ENCODE data around the gene PNKP. TPM values are rescaled to one million over a fixed set of nuclear protein-coding genes. Genes with fewer than 3 reads are reported as not detected.
A peak's percentile ranks its signal among the peaks of the same experiment; 100 is the strongest.

The PNKP gene
- total and polyA plus RNA-seq, 9 of the 15 experiments (the other 6 are each of a cell fraction or from before 2014, with no cell fraction given), result 2.8 to 85.4 (median 25.3) TPM

DNA sequence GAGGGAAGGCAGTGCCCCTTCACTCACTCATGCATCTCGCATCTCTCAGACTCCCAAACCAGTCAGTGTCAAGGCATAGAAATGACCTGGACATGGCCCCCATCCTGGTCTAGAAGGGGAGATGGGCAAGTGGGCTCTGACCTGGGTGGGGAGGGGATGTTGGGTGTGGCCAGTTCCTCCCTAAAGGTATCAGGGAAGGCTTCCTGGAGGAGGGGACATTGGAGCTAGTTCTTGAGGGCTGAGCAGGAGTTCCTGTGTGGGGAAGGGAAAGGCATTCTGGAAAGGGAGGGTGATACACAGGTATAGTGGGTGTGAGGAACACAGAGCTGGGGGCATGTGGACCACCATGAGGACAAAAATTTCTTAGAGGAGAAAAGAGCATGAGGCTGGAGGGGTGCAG, 25.3 kb upstream of the PNKP start:
- H3K9ac ChIP-seq (ENCODE audit: insufficient read depth in 1 of 2, low read depth in 2 of 2, low read length in 2 of 2), result no peak overlapping the region
- BruUV-seq (replicated peaks), result no TSS peak
- H3K9me1 ChIP-seq (ENCODE audit: control insufficient read depth, insufficient read depth, low read length), result peaks cover 7% of the 10 kb centered on the region
- no peaks in the 10 kb centered on the region for H3K36me3 ChIP-seq (ENCODE audit: control insufficient read depth, insufficient read depth, low read length)
- H3K4me1 ChIP-seq (replicated peaks in 1 of 2; ENCODE audit: control insufficient read depth in 2 of 2, insufficient read depth in 2 of 2, low read length in 2 of 2), result peaks cover 12 to 59% of the 10 kb centered on the region in 2 experiments
- H3K4me3 ChIP-seq, result no peak overlapping the region
- FAIRE-seq, result no peak
- H3K27ac ChIP-seq (ENCODE audit: extremely low read depth, low read depth, low read length), result no peak overlapping the region
- ChIA-PET CTCF (ENCODE audit: low intra/inter-chr PET ratio) (no interaction called here), POLR2A (interaction anchor here (0.7 to 0.9 kb wide), 2 partner anchors 24 to 36 kb away, joined by 3 read pairs; no protein-coding TSS in a partner anchor)
- DNase-seq (ENCODE audit: extremely low read depth in 1 of 4, low spot score in 3 of 4), result no peak
- no peak for ATAC-seq
- no peak overlapping the region for H2AFZ ChIP-seq (ENCODE audit: low read depth, low read length)
- H3K79me2 ChIP-seq (ENCODE audit: control insufficient read depth, insufficient read depth, low read length), result no peaks in the 10 kb centered on the region
- H3K4me2 ChIP-seq (ENCODE audit: insufficient read depth, low read length), result no peak overlapping the region
- in situ Hi-C loops (cut with MboI) (loop anchor here (5.0 kb wide), 1 partner anchor 90 kb away; no protein-coding TSS in a partner anchor), intact Hi-C loops (cut with micrococcal nuclease) (no loop called here)
- no peaks in the 10 kb centered on the region for H3K9me3 ChIP-seq (replicated peaks; ENCODE audit: control insufficient read depth, insufficient read depth, low read depth, low read length)
- H4K20me1 ChIP-seq (replicated peaks; ENCODE audit: control insufficient read depth, insufficient read depth, low read length), result peaks cover 3% of the 10 kb centered on the region; the same call in 1 of the 2 replicates
- peaks cover 2 to 14% of the 10 kb centered on the region in 2 experiments; a peak in 3 of 5 replicates for H3K27me3 ChIP-seq (ENCODE audit: control insufficient read depth in 2 of 2, insufficient read depth in 2 of 2, low read length in 2 of 2)
- 46% methylated on average over 1 of the region's 1 CpG for WGBS (ENCODE audit: insufficient coverage, low coverage, missing lambda C conversion rate)
- TF ChIP-seq BCOR (IDR thresholded peaks at IDR 0.05) (peak; percentile 83), ZFP36 (IDR thresholded peaks at IDR 0.05; ENCODE audit: low read depth, low read length, partially characterized antibody) (peak; percentile 98), ELF1 (tag; IDR thresholded peaks at IDR 0.05) (no peak), HBP1 (CRISPR knock-in tag; IDR thresholded peaks at IDR 0.05) (no peak), ZNF407 (IDR thresholded peaks at IDR 0.05; ENCODE audit: low read depth) (no peak), NCOA6 (IDR thresholded peaks at IDR 0.05) (no peak), BRF1 (IDR thresholded peaks at IDR 0.05; ENCODE audit: borderline replicate concordance, extremely low read depth, insufficient read length) (no peak)
- TF ChIP-seq, protein P1, sequence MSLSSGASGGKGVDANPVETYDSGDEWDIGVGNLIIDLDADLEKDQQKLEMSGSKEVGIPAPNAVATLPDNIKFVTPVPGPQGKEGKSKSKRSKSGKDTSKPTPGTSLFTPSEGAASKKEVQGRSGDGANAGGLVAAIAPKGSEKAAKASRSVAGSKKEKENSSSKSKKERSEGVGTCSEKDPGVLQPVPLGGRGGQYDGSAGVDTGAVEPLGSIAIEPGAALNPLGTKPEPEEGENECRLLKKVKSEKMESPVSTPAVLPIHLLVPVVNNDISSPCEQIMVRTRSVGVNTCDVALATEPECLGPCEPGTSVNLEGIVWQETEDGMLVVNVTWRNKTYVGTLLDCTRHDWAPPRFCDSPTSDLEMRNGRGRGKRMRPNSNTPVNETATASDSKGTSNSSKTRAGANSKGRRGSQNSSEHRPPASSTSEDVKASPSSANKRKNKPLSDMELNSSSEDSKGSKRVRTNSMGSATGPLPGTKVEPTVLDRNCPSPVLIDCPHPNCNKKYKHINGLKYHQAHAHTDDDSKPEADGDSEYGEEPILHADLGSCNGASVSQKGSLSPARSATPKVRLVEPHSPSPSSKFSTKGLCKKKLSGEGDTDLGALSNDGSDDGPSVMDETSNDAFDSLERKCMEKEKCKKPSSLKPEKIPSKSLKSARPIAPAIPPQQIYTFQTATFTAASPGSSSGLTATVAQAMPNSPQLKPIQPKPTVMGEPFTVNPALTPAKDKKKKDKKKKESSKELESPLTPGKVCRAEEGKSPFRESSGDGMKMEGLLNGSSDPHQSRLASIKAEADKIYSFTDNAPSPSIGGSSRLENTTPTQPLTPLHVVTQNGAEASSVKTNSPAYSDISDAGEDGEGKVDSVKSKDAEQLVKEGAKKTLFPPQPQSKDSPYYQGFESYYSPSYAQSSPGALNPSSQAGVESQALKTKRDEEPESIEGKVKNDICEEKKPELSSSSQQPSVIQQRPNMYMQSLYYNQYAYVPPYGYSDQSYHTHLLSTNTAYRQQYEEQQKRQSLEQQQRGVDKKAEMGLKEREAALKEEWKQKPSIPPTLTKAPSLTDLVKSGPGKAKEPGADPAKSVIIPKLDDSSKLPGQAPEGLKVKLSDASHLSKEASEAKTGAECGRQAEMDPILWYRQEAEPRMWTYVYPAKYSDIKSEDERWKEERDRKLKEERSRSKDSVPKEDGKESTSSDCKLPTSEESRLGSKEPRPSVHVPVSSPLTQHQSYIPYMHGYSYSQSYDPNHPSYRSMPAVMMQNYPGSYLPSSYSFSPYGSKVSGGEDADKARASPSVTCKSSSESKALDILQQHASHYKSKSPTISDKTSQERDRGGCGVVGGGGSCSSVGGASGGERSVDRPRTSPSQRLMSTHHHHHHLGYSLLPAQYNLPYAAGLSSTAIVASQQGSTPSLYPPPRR (CRISPR knock-in tag; IDR thresholded peaks at IDR 0.05; ENCODE audit: borderline replicate concordance), result no peak
